ENCODE results near the gene BRD9.
A peak's percentile ranks its signal among the peaks of the same experiment; 100 is the strongest.
"Not testable (repeated sequence)": the region's sequence is repeated elsewhere in the genome, so short reads cannot be mapped to it uniquely, and the experiment has no call there.

Gene BRD9

GRCh38 chr5:843926-844325 is 48.7 kb downstream of the BRD9 start:
- not testable (repeated sequence) for DNase-seq

DNA sequence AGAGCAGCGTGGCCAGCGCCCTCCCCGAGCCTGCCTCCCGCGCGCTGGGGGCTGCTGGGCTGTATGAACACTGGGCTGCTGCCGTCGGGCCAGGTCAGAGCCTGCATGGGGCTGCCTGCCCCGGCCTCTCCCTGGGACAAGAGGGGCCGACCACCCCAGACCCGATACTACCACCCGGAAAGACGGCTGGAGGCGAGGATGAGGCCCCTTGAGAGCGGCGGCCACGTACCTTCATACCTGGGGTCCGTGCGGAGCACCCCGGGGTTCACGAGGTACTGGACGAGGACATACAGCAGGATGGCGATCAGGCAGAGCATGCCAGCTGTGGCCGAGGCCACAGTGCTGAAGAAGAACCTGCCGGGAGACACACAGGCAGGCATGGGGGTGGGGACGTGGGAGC is 49.2 kb downstream of the BRD9 start:
- not testable (repeated sequence) for DNase-seq

DNA sequence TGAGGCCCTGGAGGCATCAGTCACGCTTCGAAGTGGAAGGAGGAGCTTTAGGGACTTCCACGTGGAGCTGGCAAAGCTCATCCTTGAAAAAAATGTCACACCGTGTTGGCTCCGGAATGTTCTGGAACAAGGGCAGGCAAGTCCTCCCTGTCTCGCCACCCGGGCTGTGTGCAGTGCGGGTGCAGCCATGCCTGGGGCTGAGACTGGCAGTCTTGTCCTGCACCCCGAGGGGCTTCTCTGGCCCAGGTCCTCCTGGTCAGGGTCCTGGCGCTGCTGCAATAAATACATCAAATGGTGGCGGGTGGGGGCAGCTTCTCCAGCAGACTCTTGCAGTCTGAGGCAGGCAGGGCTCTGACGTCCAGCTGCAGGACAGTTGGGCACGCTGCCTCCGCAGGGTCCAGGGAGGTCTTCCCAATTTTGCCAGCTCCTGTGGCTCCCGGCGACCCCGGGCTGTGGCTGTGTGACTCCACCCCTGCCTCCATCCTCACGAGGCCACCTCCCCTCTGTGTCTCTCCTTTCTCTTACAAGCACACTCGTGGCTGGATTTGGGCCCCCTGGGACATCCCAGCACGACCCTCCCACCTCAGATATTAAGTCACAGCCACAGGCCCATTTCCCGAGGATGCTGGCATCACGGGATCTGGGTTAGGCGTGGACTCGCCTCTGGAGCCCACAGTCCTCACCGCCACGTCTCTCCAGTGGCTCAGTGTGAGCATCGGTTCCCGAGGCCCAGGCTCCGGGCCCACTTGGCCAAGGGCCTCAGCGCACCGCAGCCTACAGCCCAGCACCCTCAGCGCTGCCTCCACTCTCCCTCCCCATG is 50.0 kb downstream of the BRD9 start:
- not testable (repeated sequence) for DNase-seq

DNA sequence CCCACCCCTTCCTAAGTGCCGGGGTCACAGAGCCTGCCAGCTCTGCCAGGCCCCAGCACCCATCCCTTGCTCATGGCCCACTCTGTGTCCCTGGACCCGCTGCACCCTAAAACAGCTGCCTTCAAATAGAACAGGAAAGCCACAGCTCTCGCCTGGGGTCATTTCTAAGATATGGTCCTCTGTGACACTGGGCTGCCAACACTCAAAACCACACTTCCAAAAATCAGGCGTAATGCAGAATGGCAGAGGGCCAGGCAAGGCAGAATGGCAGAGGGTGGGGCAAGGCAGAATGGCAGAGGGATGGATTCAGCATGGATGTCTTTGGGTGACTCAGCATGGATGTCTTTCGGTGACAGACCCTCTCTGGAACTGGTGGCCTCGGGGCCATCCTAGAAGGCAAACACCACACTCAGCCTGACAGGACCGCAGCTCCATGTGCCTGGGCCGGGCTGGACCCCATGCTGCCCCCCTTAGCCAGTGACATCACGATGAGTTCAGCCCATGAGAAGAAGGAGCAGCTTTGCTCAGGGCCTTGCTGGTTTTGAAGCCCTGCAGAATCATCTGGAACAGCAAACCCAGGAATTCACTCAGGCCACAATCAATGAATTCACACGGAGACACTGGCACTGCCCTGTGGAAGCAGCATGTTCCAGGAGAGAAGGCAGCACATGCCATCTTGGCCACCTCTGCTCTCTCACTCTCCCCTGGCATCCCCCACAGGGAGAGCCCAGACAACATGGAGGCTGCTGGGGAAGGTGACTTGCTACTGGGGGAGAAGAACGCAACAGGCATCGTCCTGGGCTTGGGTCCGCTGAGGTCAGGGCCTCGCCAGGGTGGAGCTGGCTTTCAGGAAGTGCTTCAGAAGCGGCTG is 50.8 kb downstream of the BRD9 start:
- DNase-seq: not testable (repeated sequence)

- DNase-seq: not testable (repeated sequence)
These were observed 51.6 kb downstream of the BRD9 start for GRCh38 chr5:840974-841435.

GRCh38 chr5:840118-840973 is 52.3 kb downstream of the BRD9 start:
- not testable (repeated sequence) for DNase-seq

DNA sequence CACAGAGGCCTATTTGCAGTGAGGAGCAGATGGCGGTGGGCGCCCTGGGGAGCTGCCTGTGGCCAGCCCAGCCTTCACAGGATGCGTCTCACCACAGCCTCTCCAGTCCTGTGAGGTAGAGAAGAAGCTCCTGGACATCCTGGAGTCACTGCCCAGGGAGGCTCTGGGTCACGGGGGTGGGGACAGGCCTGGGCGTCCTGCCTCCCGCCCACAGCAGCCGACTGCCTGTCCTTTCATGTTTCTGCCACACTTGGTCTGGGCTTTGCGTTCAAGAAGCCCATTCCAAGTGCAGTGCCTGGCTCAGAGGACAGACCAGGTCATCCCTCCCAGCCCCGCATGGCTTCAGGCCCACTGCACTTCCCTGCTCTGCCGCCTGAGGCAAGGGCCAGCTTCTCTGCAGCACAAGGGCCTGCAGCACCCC is 54.2 kb downstream of the BRD9 start:
- peak in 1 of 2 experiments; percentile 72 for DNase-seq

DNA sequence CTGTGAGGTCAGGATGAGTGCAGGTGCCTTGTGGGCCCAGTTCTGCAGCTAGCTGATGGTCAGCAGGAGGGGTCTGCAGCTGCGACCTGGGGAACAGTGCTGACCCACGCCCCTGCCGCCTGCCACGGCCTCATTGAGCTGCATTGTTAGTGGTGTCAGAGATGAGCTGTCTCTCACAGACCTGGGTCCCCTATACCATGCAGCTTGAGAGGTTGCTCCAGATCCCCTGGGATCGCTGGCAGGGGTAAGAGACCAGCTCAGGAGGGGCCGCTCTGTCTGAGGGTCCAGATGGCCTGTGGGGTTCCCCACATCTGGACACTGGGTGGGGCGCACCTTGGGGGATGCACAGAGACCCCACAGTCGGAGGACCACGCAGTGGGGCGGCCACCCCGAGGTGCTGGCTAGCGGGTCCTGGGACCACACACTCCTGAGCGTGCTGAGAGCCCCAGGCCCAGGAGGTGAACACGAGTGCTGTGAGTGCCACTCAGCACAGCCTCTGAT is 54.9 kb downstream of the BRD9 start:
- DNase-seq: not testable (repeated sequence)

DNA sequence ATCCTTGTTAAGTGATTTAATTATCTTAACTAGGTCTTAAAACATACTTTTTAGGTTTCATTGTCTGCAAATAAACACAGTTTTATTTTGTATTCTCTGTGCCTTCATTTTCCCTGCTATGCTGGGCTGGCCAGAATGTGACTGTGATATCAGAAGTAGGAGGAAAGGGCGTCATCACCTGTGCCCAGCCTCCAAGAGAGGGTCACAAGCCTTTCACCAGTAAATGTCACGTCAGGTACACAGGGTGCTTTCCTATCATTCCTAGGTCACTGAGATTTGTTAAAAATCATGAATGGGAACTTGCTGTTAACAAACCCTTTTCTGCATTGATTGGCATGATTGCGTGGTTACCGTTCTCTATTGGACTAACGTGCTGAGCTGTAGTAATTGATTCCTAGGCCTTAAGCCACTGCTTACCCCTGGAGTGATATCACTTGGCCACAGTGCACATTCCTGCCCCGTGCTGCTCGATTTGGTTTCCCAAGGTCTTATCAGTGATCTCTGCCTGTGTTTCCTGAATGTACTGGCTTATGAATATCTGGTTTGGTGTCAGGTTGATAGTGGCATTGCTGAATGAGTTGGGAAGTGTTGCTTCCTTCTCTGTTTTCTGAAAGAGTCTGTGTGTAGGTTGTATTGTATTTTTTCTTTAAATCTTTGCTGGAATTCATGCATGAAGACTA is 56.5 kb downstream of the BRD9 start:
- not testable (repeated sequence) for DNase-seq

GRCh38 chr5:834013-834412 is 58.6 kb downstream of the BRD9 start:
- DNase-seq: not testable (repeated sequence)

- not testable (repeated sequence) for DNase-seq
These were observed 64.4 kb downstream of the BRD9 start for GRCh38 chr5:828194-828593.

DNA sequence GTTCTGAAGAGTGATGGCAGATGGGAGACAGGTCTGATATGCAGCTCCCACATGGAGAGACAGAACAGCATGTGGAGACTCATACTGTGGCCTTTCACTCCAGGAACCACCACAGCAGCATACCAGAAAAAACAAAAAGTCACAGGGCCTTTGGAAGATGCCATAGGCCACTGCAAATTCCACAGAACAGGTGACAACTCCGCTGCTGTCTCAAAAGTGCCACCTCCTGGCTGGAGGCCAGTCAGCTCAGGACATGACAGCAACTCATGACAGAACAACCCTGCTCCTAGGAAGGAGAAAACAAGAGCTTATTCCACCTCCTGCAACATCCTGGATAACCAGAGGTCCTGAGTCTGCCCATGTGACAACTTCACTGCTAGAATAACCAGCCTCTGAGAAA is 67.1 kb downstream of the BRD9 start:
- DNase-seq: not testable (repeated sequence)

DNA sequence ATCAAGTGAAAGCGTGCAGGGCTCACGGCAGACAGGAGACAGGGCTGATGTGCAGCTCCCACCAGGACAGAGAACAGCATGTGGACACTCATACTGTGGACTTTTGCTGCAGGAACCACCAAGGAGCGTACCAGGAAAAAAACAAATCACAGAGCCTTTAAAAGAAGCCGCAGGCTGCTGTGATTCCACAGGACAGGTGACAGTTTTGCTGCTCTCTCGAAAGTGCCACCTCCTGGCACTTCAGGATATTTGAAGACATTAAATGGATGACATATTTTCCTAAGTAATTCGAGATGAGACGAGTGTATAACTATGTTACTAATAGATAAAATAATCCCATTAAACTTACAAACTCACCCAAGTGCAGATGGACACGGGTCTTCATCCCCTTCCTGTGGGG is 71.1 kb downstream of the BRD9 start:
- DNase-seq: no peak

- DNase-seq: no peak
These were observed 72.4 kb downstream of the BRD9 start for GRCh38 chr5:820245-820644.

DNA sequence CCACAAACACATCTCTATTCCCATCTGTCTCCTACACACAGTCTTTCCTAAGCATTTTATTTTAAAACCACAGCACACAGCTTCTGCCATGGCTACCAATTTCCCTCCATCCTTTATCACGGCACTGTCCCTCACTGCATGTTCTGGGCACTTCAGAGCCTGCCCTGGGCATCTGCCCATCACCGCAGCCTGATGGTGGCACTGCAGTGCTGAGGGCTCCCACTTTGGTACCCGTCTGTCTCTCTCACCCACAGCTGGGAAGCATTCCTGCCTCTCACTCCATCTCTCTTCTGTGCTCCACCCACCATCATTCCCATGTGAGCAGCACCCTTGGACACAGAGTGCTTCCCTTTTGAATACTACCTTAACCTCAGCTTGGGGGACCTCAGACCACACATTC is 73.5 kb downstream of the BRD9 start:
- DNase-seq: no peak

- DNase-seq: no peak
These were observed 76.4 kb downstream of the BRD9 start for GRCh38 chr5:816176-816575.

- DNase-seq: no peak
These were observed 77.2 kb downstream of the BRD9 start for GRCh38 chr5:815449-815848.

Measured in cerebellar nuclear complex (tissue), 1 donor.